NCI-H510A (cell line): ENCODE measurements around the gene SPRED2.

Experiments
- DNase-seq: peaks from one replicate; lab custom pipeline; 2025; lab: John Stamatoyannopoulos, UW

Gene SPRED2

GRCh38 chr2:65415091-65415490 lies 17.3 kb downstream of the SPRED2 start:
- no peak for DNase-seq

GRCh38 chr2:65413610-65414009 lies 18.8 kb downstream of the SPRED2 start:
- no peak for DNase-seq

- DNase-seq = no peak
Observed at GRCh38 chr2:65413106-65413505, 19.3 kb downstream of the SPRED2 start.

GRCh38 chr2:65411056-65411795 lies 21.2 kb downstream of the SPRED2 start:
- no peak for DNase-seq

- DNase-seq = no peak
Observed at GRCh38 chr2:65409045-65409444, 23.4 kb downstream of the SPRED2 start.

- DNase-seq = no peak
Observed at GRCh38 chr2:65407240-65407639, 25.2 kb downstream of the SPRED2 start.

- DNase-seq = no peak
Observed at GRCh38 chr2:65404988-65405697, 27.3 kb downstream of the SPRED2 start.

GRCh38 chr2:65403529-65403915 lies 28.9 kb downstream of the SPRED2 start:
- no peak for DNase-seq

- no peak for DNase-seq
Observed at GRCh38 chr2:65402780-65403528, 29.4 kb downstream of the SPRED2 start.

GRCh38 chr2:65402323-65402722 lies 30.1 kb downstream of the SPRED2 start:
- DNase-seq = no peak

GRCh38 chr2:65397122-65397521 lies 35.3 kb downstream of the SPRED2 start:
- DNase-seq = no peak

GRCh38 chr2:65396348-65397026 lies 35.9 kb downstream of the SPRED2 start:
- DNase-seq = no peak

- DNase-seq = no peak
Observed at GRCh38 chr2:65395621-65396347, 36.6 kb downstream of the SPRED2 start.

- no peak for DNase-seq
Observed at GRCh38 chr2:65393743-65394422, 38.5 kb downstream of the SPRED2 start.

- no peak for DNase-seq
Observed at GRCh38 chr2:65393046-65393445, 39.4 kb downstream of the SPRED2 start.

- no peak for DNase-seq
Observed at GRCh38 chr2:65392609-65393008, 39.8 kb downstream of the SPRED2 start.

GRCh38 chr2:65390134-65390533 lies 42.3 kb downstream of the SPRED2 start:
- DNase-seq = no peak

- DNase-seq = no peak
Observed at GRCh38 chr2:65389476-65389875, 42.9 kb downstream of the SPRED2 start.

GRCh38 chr2:65388596-65389390 lies 43.6 kb downstream of the SPRED2 start:
- DNase-seq = no peak

- DNase-seq = no peak
Observed at GRCh38 chr2:65388051-65388531, 44.3 kb downstream of the SPRED2 start.
